ENCODE results near the gene CHN2. TPM values are rescaled to one million over a fixed set of nuclear protein-coding genes. Genes with fewer than 3 reads are reported as not detected.

Gene CHN2
- total RNA-seq, 2 experiments from 2014 or later, result 2.1 to 3.5 TPM

GRCh38 chr7:29467193-29467926, 272.8 kb downstream of the CHN2 start:
- no peaks in the 10 kb centered on the region for H3K27me3 ChIP-seq (ENCODE audit: control insufficient read depth in 1 of 2, insufficient read depth in 2 of 2, low read length in 2 of 2)
- ChIA-PET CTCF (interaction anchor here (1.6 kb wide), 1 partner anchor 15 kb away, joined by 3 read pairs; no protein-coding TSS in a partner anchor), POLR2A (interaction anchor here (0.6 kb wide), 1 partner anchor 35 kb away, joined by 5 read pairs; no protein-coding TSS in a partner anchor)
- no peaks in the 10 kb centered on the region for H3K4me1 Mint-ChIP-seq (ENCODE audit: low read depth)
- H3K4me3 Mint-ChIP-seq, result no peak overlapping the region
- H3K9me3 ChIP-seq (ENCODE audit: control insufficient read depth in 1 of 2, insufficient read depth in 1 of 2, low read length in 2 of 2), result no peaks in the 10 kb centered on the region
- no peaks in the 10 kb centered on the region for H3K9me3 Mint-ChIP-seq
- intact Hi-C loops (cut with DNase I, micrococcal nuclease), result no loop called here
- no peaks in the 10 kb centered on the region for H3K36me3 ChIP-seq (ENCODE audit: insufficient read depth, low read length)
- H3K27ac ChIP-seq (ENCODE audit: low read depth in 1 of 2, low read length in 2 of 2), result no peak overlapping the region
- TF ChIP-seq, protein P1, sequence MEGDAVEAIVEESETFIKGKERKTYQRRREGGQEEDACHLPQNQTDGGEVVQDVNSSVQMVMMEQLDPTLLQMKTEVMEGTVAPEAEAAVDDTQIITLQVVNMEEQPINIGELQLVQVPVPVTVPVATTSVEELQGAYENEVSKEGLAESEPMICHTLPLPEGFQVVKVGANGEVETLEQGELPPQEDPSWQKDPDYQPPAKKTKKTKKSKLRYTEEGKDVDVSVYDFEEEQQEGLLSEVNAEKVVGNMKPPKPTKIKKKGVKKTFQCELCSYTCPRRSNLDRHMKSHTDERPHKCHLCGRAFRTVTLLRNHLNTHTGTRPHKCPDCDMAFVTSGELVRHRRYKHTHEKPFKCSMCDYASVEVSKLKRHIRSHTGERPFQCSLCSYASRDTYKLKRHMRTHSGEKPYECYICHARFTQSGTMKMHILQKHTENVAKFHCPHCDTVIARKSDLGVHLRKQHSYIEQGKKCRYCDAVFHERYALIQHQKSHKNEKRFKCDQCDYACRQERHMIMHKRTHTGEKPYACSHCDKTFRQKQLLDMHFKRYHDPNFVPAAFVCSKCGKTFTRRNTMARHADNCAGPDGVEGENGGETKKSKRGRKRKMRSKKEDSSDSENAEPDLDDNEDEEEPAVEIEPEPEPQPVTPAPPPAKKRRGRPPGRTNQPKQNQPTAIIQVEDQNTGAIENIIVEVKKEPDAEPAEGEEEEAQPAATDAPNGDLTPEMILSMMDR (IDR thresholded peaks at IDR 0.05), result no peak
- H3K27me3 Mint-ChIP-seq, result no peaks in the 10 kb centered on the region
- no peak for DNase-seq
- no peaks in the 10 kb centered on the region for H3K4me1 ChIP-seq (ENCODE audit: insufficient read depth, low read length)
- no peak overlapping the region for H3K4me3 ChIP-seq (ENCODE audit: low read length)
- H3K27ac Mint-ChIP-seq, result no peak overlapping the region
- ATAC-seq (ENCODE audit: poor library complexity), result no peak
- no peaks in the 10 kb centered on the region for H3K36me3 Mint-ChIP-seq (ENCODE audit: low read depth)

DNA sequence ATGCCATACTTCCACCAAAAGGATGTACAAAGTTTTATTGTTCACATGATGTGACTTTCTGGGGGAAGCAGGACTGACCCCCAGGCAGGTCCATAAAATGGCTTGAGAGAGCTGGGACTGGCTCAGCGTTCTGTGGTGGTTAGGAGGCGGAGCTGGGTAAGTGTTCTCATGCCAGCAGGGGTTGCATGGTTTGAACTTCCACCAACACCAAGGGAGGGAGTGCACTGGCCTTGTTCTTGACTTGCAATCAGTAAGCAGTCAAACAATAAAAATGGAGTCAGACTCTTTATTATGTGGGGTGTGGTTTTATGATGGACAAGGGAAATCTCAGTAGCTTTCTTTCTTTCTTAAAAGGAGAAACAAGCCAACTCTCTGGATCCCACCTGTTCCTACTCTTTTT, 273.6 kb downstream of the CHN2 start:
- ATAC-seq (ENCODE audit: poor library complexity), result no peak
- no peaks in the 10 kb centered on the region for H3K36me3 ChIP-seq (ENCODE audit: insufficient read depth, low read length)
- no peaks in the 10 kb centered on the region for H3K9me3 ChIP-seq (ENCODE audit: control insufficient read depth in 1 of 2, insufficient read depth in 1 of 2, low read length in 2 of 2)
- Mint-ChIP-seq H3K36me3 (ENCODE audit: low read depth) (no peaks in the 10 kb centered on the region), H3K27me3 (no peaks in the 10 kb centered on the region), H3K27ac (no peak overlapping the region), H3K4me1 (ENCODE audit: low read depth) (no peaks in the 10 kb centered on the region), H3K4me3 (no peak overlapping the region), H3K9me3 (no peaks in the 10 kb centered on the region)
- H3K4me1 ChIP-seq (ENCODE audit: insufficient read depth, low read length), result no peaks in the 10 kb centered on the region
- DNase-seq, result no peak
- H3K4me3 ChIP-seq (ENCODE audit: low read length), result no peak overlapping the region
- no peak overlapping the region for H3K27ac ChIP-seq (ENCODE audit: low read depth in 1 of 2, low read length in 2 of 2)
- intact Hi-C loops (cut with DNase I, micrococcal nuclease), result no loop called here
- no peaks in the 10 kb centered on the region for H3K27me3 ChIP-seq (ENCODE audit: control insufficient read depth in 1 of 2, insufficient read depth in 2 of 2, low read length in 2 of 2)
- TF ChIP-seq, protein P1 (IDR thresholded peaks at IDR 0.05), result no peak
- ChIA-PET CTCF (interaction anchor here (1.6 kb wide), 1 partner anchor 14 kb away, joined by 3 read pairs; no protein-coding TSS in a partner anchor), POLR2A (no interaction called here)

GRCh38 chr7:29469281-29469680, 274.7 kb downstream of the CHN2 start:
- H3K9me3 ChIP-seq (ENCODE audit: control insufficient read depth in 1 of 2, insufficient read depth in 1 of 2, low read length in 2 of 2), result no peaks in the 10 kb centered on the region
- ChIA-PET CTCF (no interaction called here), POLR2A (no interaction called here)
- H3K36me3 ChIP-seq (ENCODE audit: insufficient read depth, low read length), result no peaks in the 10 kb centered on the region
- DNase-seq, result no peak
- H3K27me3 ChIP-seq (ENCODE audit: control insufficient read depth in 1 of 2, insufficient read depth in 2 of 2, low read length in 2 of 2), result no peaks in the 10 kb centered on the region
- H3K4me3 Mint-ChIP-seq, result no peak overlapping the region
- TF ChIP-seq, protein P1 (IDR thresholded peaks at IDR 0.05), result no peak
- H3K4me1 Mint-ChIP-seq (ENCODE audit: low read depth), result no peaks in the 10 kb centered on the region
- no peaks in the 10 kb centered on the region for H3K4me1 ChIP-seq (ENCODE audit: insufficient read depth, low read length)
- no peak overlapping the region for H3K27ac Mint-ChIP-seq
- H3K9me3 Mint-ChIP-seq, result no peaks in the 10 kb centered on the region
- no peaks in the 10 kb centered on the region for H3K27me3 Mint-ChIP-seq
- no peak overlapping the region for H3K27ac ChIP-seq (ENCODE audit: low read depth in 1 of 2, low read length in 2 of 2)
- intact Hi-C loops (cut with DNase I, micrococcal nuclease), result no loop called here
- no peaks in the 10 kb centered on the region for H3K36me3 Mint-ChIP-seq (ENCODE audit: low read depth)
- no peak for ATAC-seq (ENCODE audit: poor library complexity)
- no peak overlapping the region for H3K4me3 ChIP-seq (ENCODE audit: low read length)

All from CD4-positive, alpha-beta T cell (primary cell).